Measurements from ENCODE around the gene JTB. TPM values are rescaled to one million over a fixed set of nuclear protein-coding genes. Genes with fewer than 3 reads are reported as not detected.
A peak's percentile ranks its signal among the peaks of the same experiment; 100 is the strongest.

Gene JTB
- total RNA-seq, 4 donors from 2014 or later, result 157 to 309 (median 259) TPM

- Histone ChIP-seq H3K36me3 (peaks cover 0 to 33% of the 10 kb centered on the region in 2 donors), H3K4me3 (no peak overlapping the region), H3K27ac (no peak overlapping the region), H3K27me3 (no peaks in the 10 kb centered on the region), H3K9me3 (no peaks in the 10 kb centered on the region), H3K4me1 (peaks cover 17 to 26% of the 10 kb centered on the region in 2 donors)
- in situ Hi-C loops (cut with MboI; ENCODE audit: low sequenced_read_pairs in 4 of 4), result loop anchor here (10.0 to 25.0 kb wide), 5 partner anchors 280 to 483 kb away; partner anchors contain the start of genes ILF2 (in 2 of the 4), SNAPIN (in 2 of the 4), HAX1 (in 1 of the 4) and NPR1 (in 1 of the 4)
- intact Hi-C loops (cut with DNase I; ENCODE audit: low total_unique reads), result loop anchor here (10.0 kb wide), 1 partner anchor 190 kb away; no protein-coding TSS in a partner anchor
- ATAC-seq, result no peak
- TF ChIP-seq CTCF (IDR thresholded peaks at IDR 0.05 in 4 of 5, conservative IDR thresholded peaks at IDR 0.05 in 1 of 5) (no peak), POLR2A (IDR thresholded peaks at IDR 0.05) (no peak)
- no peak for DNase-seq
Observed at GRCh38 chr1:153995202-153995601, 17.7 kb upstream of the JTB start.

- intact Hi-C loops (cut with DNase I; ENCODE audit: low total_unique reads), result loop anchor here (2.0 to 10.0 kb wide), 3 partner anchors 193 to 321 kb away; partner anchors contain the start of genes HAX1 and ILF2
- no peak for TF ChIP-seq POLR2A (IDR thresholded peaks at IDR 0.05)
- TF ChIP-seq CTCF (IDR thresholded peaks at IDR 0.05 in 4 of 5, conservative IDR thresholded peaks at IDR 0.05 in 1 of 5), result no peak
- Histone ChIP-seq H3K36me3 (peaks cover 0 to 33% of the 10 kb centered on the region in 2 donors), H3K4me1 (peaks cover 18 to 26% of the 10 kb centered on the region in 2 donors), H3K9me3 (no peaks in the 10 kb centered on the region), H3K27me3 (no peaks in the 10 kb centered on the region), H3K27ac (peak overlapping the region; percentile 92 to 97 (median 94)), H3K4me3 (peak overlapping the region; percentile 80 to 98 (median 90))
- no peak for DNase-seq
- in situ Hi-C loops (cut with MboI; ENCODE audit: low sequenced_read_pairs in 4 of 4), result loop anchor here (10.0 to 25.0 kb wide), 5 partner anchors 283 to 480 kb away; partner anchors contain the start of genes ILF2 (in 2 of the 4), SNAPIN (in 2 of the 4), HAX1 (in 1 of the 4) and NPR1 (in 1 of the 4)
- no peak for ATAC-seq
Observed at GRCh38 chr1:153991806-153992205, 14.3 kb upstream of the JTB start.

GRCh38 chr1:153991151-153991630 is 13.7 kb upstream of the JTB start:
- ATAC-seq, result no peak
- H3K9me3 ChIP-seq, result no peaks in the 10 kb centered on the region
- no peaks in the 10 kb centered on the region for H3K27me3 ChIP-seq
- in situ Hi-C loops (cut with MboI; ENCODE audit: low sequenced_read_pairs in 4 of 4), result loop anchor here (10.0 to 25.0 kb wide), 5 partner anchors 284 to 479 kb away; partner anchors contain the start of genes ILF2 (in 2 of the 4), SNAPIN (in 2 of the 4), HAX1 (in 1 of the 4) and NPR1 (in 1 of the 4)
- TF ChIP-seq POLR2A (IDR thresholded peaks at IDR 0.05) (no peak), CTCF (IDR thresholded peaks at IDR 0.05 in 4 of 5, conservative IDR thresholded peaks at IDR 0.05 in 1 of 5) (no peak)
- peaks cover 24 to 26% of the 10 kb centered on the region in 2 donors for H3K4me1 ChIP-seq
- H3K36me3 ChIP-seq, result peaks cover 0 to 33% of the 10 kb centered on the region in 2 donors
- peak overlapping the region; percentile 92 to 97 (median 94) for H3K27ac ChIP-seq
- peak overlapping the region; percentile 80 to 98 (median 90) for H3K4me3 ChIP-seq
- DNase-seq, result no peak
- intact Hi-C loops (cut with DNase I; ENCODE audit: low total_unique reads), result loop anchor here (2.0 to 10.0 kb wide), 3 partner anchors 194 to 320 kb away; partner anchors contain the start of genes HAX1 and ILF2

GRCh38 chr1:153990468-153991150 is 13.1 kb upstream of the JTB start, which contains the start of gene RPS27:
TSS of gene RPS27 (plus strand) at chr1:153990762. CDS start at chr1:153990797, 35 bp downstream.
- in situ Hi-C loops (cut with MboI; ENCODE audit: low sequenced_read_pairs in 4 of 4) (loop anchor here (10.0 to 25.0 kb wide), 5 partner anchors 284 to 478 kb away; partner anchors contain the start of genes ILF2 (in 2 of the 4), SNAPIN (in 2 of the 4), HAX1 (in 1 of the 4) and NPR1 (in 1 of the 4)), intact Hi-C loops (cut with DNase I; ENCODE audit: low total_unique reads) (loop anchor here (2.0 to 10.0 kb wide), 3 partner anchors 194 to 320 kb away; partner anchors contain the start of genes HAX1 and ILF2)
- H3K4me1 ChIP-seq, result peaks cover 24 to 26% of the 10 kb centered on the region in 2 donors

More at GRCh38 chr1:153990468-153991150, 13.1 kb upstream of the JTB start, which contains the start of gene RPS27:
- Histone ChIP-seq H3K9me3 (no peaks in the 10 kb centered on the region), H3K36me3 (peaks cover 0 to 33% of the 10 kb centered on the region in 2 donors), H3K27ac (peak within 1 kb of the TSS; percentile 92 to 97 (median 94)), H3K27me3 (no peaks in the 10 kb centered on the region), H3K4me3 (peak within 1 kb of the TSS; percentile 80 to 98 (median 90))
- peak; percentile 92 to 95 for DNase-seq
- TF ChIP-seq CTCF (IDR thresholded peaks at IDR 0.05 in 4 of 5, conservative IDR thresholded peaks at IDR 0.05 in 1 of 5), result no peak
- peak; percentile 99 for TF ChIP-seq POLR2A (IDR thresholded peaks at IDR 0.05)
- ATAC-seq, result peak; percentile 92 to 95

All from gastrocnemius medialis (tissue), 4 donors.